ENCODE data around the gene PTPRT. TPM values are rescaled to one million over a fixed set of nuclear protein-coding genes. Genes with fewer than 3 reads are reported as not detected.

The PTPRT gene
- total and polyA plus RNA-seq, 10 of the 15 experiments (the other 5 are each of a cell fraction or from before 2014, with no cell fraction given): not detected

GRCh38 chr20:43188861-43189553 lies 699 bp downstream of the PTPRT start:
- FAIRE-seq: no peak

GRCh38 chr20:43188234-43188653 lies 1.5 kb downstream of the PTPRT start:
- CTCF ChIA-PET: interaction anchor here (0.8 to 1.7 kb wide), 4 partner anchors 1233 to 1453 kb away, joined by 4 to 6 read pairs (median 4); no protein-coding TSS in a partner anchor
- in situ Hi-C loops (cut with MboI): loop anchor here (10.0 kb wide), 2 partner anchors 1233 to 1443 kb away; no protein-coding TSS in a partner anchor
- ATAC-seq (no peak), FAIRE-seq (no peak), DNase-seq (ENCODE audit: low read depth, low spot score) (no peak)
- RAD21 ChIA-PET (ENCODE audit: unreplicated experiment): no interaction called here
- Histone ChIP-seq H3K27me3 (replicated peaks in 1 of 2; ENCODE audit: control insufficient read depth in 2 of 2, insufficient read depth in 2 of 2, low read length in 1 of 2) (peaks cover 1 to 5% of the 10 kb centered on the region in 2 experiments), H3K9me3 (replicated peaks; ENCODE audit: control insufficient read depth, insufficient read depth, low read length) (no peaks in the 10 kb centered on the region), H3K4me3 (no peak overlapping the region), H4K20me1 (ENCODE audit: control insufficient read depth, insufficient read depth) (no peaks in the 10 kb centered on the region), H3K4me2 (ENCODE audit: control insufficient read depth, insufficient read depth) (no peak overlapping the region), H3K4me1 (ENCODE audit: control insufficient read depth, insufficient read depth, low read length) (no peaks in the 10 kb centered on the region), H3K36me3 (ENCODE audit: control insufficient read depth in 2 of 2, insufficient read depth in 2 of 2, low read length in 1 of 2) (no peaks in the 10 kb centered on the region), H3K79me2 (ENCODE audit: control insufficient read depth, insufficient read depth, low read length) (no peaks in the 10 kb centered on the region), H3K9ac (ENCODE audit: control insufficient read depth, insufficient read depth, low read length) (no peak overlapping the region), H3K27ac (ENCODE audit: control insufficient read depth, insufficient read depth) (no peak overlapping the region), H2AFZ (ENCODE audit: control insufficient read depth, low read depth, low read length) (no peak overlapping the region)
- SMC1A ChIA-PET (ENCODE audit: uncharacterized antibody, unreplicated experiment): interaction anchor here (0.6 to 1.1 kb wide), 2 partner anchors 314 to 1449 kb away, joined by 3 read pairs; no protein-coding TSS in a partner anchor
- POLR2A ChIA-PET: no interaction called here
- intact Hi-C loops (cut with micrococcal nuclease; ENCODE audit: unreplicated experiment): loop anchor here (5.0 kb wide), 2 partner anchors 996 to 1451 kb away; no protein-coding TSS in a partner anchor
- BruUV-seq (replicated peaks): no TSS peak
- WGBS (ENCODE audit: insufficient coverage, insufficient replicate concordance, low lambda C conversion rate, missing lambda C conversion rate): 12% methylated on average over 16 of the region's 16 CpGs
- no peak for TF ChIP-seq RFX5 (IDR thresholded peaks at IDR 0.05; ENCODE audit: low read depth, low read length)
- TF ChIP-seq RAD21 (IDR thresholded peaks at IDR 0.05; ENCODE audit: insufficient read depth, low read depth, low read length): no peak
- TF ChIP-seq DPF2 (IDR thresholded peaks at IDR 0.05): no peak
- no peak for TF ChIP-seq MEF2B (IDR thresholded peaks at IDR 0.05; ENCODE audit: partially characterized antibody, poor library complexity, severe bottlenecking)
- TF ChIP-seq NFYB (IDR thresholded peaks at IDR 0.05; ENCODE audit: insufficient read depth, low read depth, low read length): no peak
- TF ChIP-seq ZNF207 (IDR thresholded peaks at IDR 0.05; ENCODE audit: borderline replicate concordance): no peak
- no peak for TF ChIP-seq ATF7 (IDR thresholded peaks at IDR 0.05; ENCODE audit: low read depth)
- TF ChIP-seq HSF1 (IDR thresholded peaks at IDR 0.05; ENCODE audit: low read depth, low read length): no peak
- TF ChIP-seq YBX1 (IDR thresholded peaks at IDR 0.05): no peak
- no peak for TF ChIP-seq CTCF (IDR thresholded peaks at IDR 0.05 in 2 of 3, conservative IDR thresholded peaks at IDR 0.05 in 1 of 3; ENCODE audit: control insufficient read depth in 2 of 3, extremely low read depth in 1 of 3, insufficient read depth in 1 of 3, low read depth in 3 of 3, low read length in 3 of 3)
- no peak for TF ChIP-seq SUPT20H (IDR thresholded peaks at IDR 0.05; ENCODE audit: borderline replicate concordance, control insufficient read depth, low read depth, low read length)
- TF ChIP-seq KLF5 (IDR thresholded peaks at IDR 0.05; ENCODE audit: partially characterized antibody): no peak

More at GRCh38 chr20:43188861-43189553, 699 bp downstream of the PTPRT start:
- ChIA-PET SMC1A (ENCODE audit: uncharacterized antibody, unreplicated experiment) (no interaction called here), CTCF (no interaction called here), POLR2A (no interaction called here), RAD21 (ENCODE audit: unreplicated experiment) (no interaction called here)
- no peaks in the 10 kb centered on the region for H3K9me3 ChIP-seq (replicated peaks; ENCODE audit: control insufficient read depth, insufficient read depth, low read length)
- no peaks in the 10 kb centered on the region for H4K20me1 ChIP-seq (ENCODE audit: control insufficient read depth, insufficient read depth)
- H3K4me1 ChIP-seq (ENCODE audit: control insufficient read depth, insufficient read depth, low read length): no peaks in the 10 kb centered on the region
- no peak for TF ChIP-seq ZNF24 (IDR thresholded peaks at IDR 0.05)
- no peak for TF ChIP-seq SUPT20H (IDR thresholded peaks at IDR 0.05; ENCODE audit: borderline replicate concordance, control insufficient read depth, low read depth, low read length)
- TF ChIP-seq HCFC1 (IDR thresholded peaks at IDR 0.05; ENCODE audit: low read length): no peak
- no peaks in the 10 kb centered on the region for H3K36me3 ChIP-seq (ENCODE audit: control insufficient read depth in 2 of 2, insufficient read depth in 2 of 2, low read length in 1 of 2)
- no peak overlapping the region for H3K4me2 ChIP-seq (ENCODE audit: control insufficient read depth, insufficient read depth)
- WGBS (ENCODE audit: insufficient coverage, insufficient replicate concordance, low lambda C conversion rate, missing lambda C conversion rate): 31% methylated on average over 38 of the region's 64 CpGs
- no peak overlapping the region for H3K4me3 ChIP-seq
- no peak overlapping the region for H3K9ac ChIP-seq (ENCODE audit: control insufficient read depth, insufficient read depth, low read length)
- intact Hi-C loops (cut with micrococcal nuclease; ENCODE audit: unreplicated experiment): loop anchor here (5.0 kb wide), 2 partner anchors 997 to 1452 kb away; no protein-coding TSS in a partner anchor
- peaks cover 1 to 5% of the 10 kb centered on the region in 2 experiments for H3K27me3 ChIP-seq (replicated peaks in 1 of 2; ENCODE audit: control insufficient read depth in 2 of 2, insufficient read depth in 2 of 2, low read length in 1 of 2)
- no peak for ATAC-seq
- no TSS peak for BruUV-seq (replicated peaks)
- no peaks in the 10 kb centered on the region for H3K79me2 ChIP-seq (ENCODE audit: control insufficient read depth, insufficient read depth, low read length)
- no peak overlapping the region for H2AFZ ChIP-seq (ENCODE audit: control insufficient read depth, low read depth, low read length)
- in situ Hi-C loops (cut with MboI): loop anchor here (10.0 kb wide), 2 partner anchors 1234 to 1444 kb away; no protein-coding TSS in a partner anchor
- no peak overlapping the region for H3K27ac ChIP-seq (ENCODE audit: control insufficient read depth, insufficient read depth)
- no peak for DNase-seq (ENCODE audit: low read depth, low spot score)
